ENCODE measurements around the gene FAT1.

FAT1 gene

GRCh38 chr4:186591651-186592050, 132.0 kb downstream of the FAT1 start:
- H3K9ac ChIP-seq (ENCODE audit: low read length), result no peak overlapping the region
- TF ChIP-seq CTCF (IDR thresholded peaks at IDR 0.05; ENCODE audit: low read length) (no peak), EZH2 (optimal IDR thresholded peaks at IDR 0.05; ENCODE audit: low read depth, low read length) (no peak), EZH2phosphoT487 (IDR thresholded peaks at IDR 0.05; ENCODE audit: low read length) (no peak)
- peaks cover 5% of the 10 kb centered on the region; the same call in 1 of the 2 replicates for H3K36me3 ChIP-seq (replicated peaks; ENCODE audit: insufficient read depth, low read length)

GRCh38 chr4:186588503-186588902, 135.2 kb downstream of the FAT1 start:
- Histone ChIP-seq H3K4me1 (ENCODE audit: low read length) (no peaks in the 10 kb centered on the region), H3K9me3 (replicated peaks; ENCODE audit: insufficient read depth, low read length) (no peaks in the 10 kb centered on the region), H2AFZ (ENCODE audit: low read length) (no peak overlapping the region), H3K27me3 (replicated peaks; ENCODE audit: insufficient read depth, low read length) (no peaks in the 10 kb centered on the region), H3F3A (ENCODE audit: insufficient read depth, low read length) (no peaks in the 10 kb centered on the region), H3K27ac (ENCODE audit: low read length) (no peak overlapping the region), H3K36me3 (replicated peaks; ENCODE audit: insufficient read depth, low read length) (no peaks in the 10 kb centered on the region), H3K79me2 (ENCODE audit: low read length) (no peaks in the 10 kb centered on the region), H3K9ac (ENCODE audit: low read length) (no peak overlapping the region), H3K4me3 (ENCODE audit: low read length) (no peak overlapping the region), H3K9me2 (replicated peaks; ENCODE audit: insufficient read depth, low read length) (no peaks in the 10 kb centered on the region), H3K4me2 (ENCODE audit: low read depth, low read length) (no peak overlapping the region), H4K20me1 (ENCODE audit: insufficient read depth, low read length) (peaks cover 4% of the 10 kb centered on the region; the same call in 1 of the 2 replicates)
- TF ChIP-seq EZH2 (optimal IDR thresholded peaks at IDR 0.05; ENCODE audit: low read depth, low read length) (no peak), CTCF (IDR thresholded peaks at IDR 0.05; ENCODE audit: low read length) (no peak), EZH2phosphoT487 (IDR thresholded peaks at IDR 0.05; ENCODE audit: low read length) (no peak)
- no peak for DNase-seq

More at GRCh38 chr4:186591651-186592050, 132.0 kb downstream of the FAT1 start:
- no peak overlapping the region for H2AFZ ChIP-seq (ENCODE audit: low read length)
- no peaks in the 10 kb centered on the region for H3K9me2 ChIP-seq (replicated peaks; ENCODE audit: insufficient read depth, low read length)
- H3K4me1 ChIP-seq (ENCODE audit: low read length), result no peaks in the 10 kb centered on the region
- H3K9me3 ChIP-seq (replicated peaks; ENCODE audit: insufficient read depth, low read length), result no peaks in the 10 kb centered on the region
- DNase-seq, result no peak
- H4K20me1 ChIP-seq (ENCODE audit: insufficient read depth, low read length), result peaks cover 4% of the 10 kb centered on the region; the same call in 1 of the 2 replicates
- no peaks in the 10 kb centered on the region for H3K79me2 ChIP-seq (ENCODE audit: low read length)
- H3K4me2 ChIP-seq (ENCODE audit: low read depth, low read length), result no peak overlapping the region
- H3F3A ChIP-seq (ENCODE audit: insufficient read depth, low read length), result no peaks in the 10 kb centered on the region
- no peaks in the 10 kb centered on the region for H3K27me3 ChIP-seq (replicated peaks; ENCODE audit: insufficient read depth, low read length)
- H3K4me3 ChIP-seq (ENCODE audit: low read length), result no peak overlapping the region
- H3K27ac ChIP-seq (ENCODE audit: low read length), result no peak overlapping the region

GRCh38 chr4:186587416-186588018, 136.1 kb downstream of the FAT1 start:
- no peak overlapping the region for H3K4me2 ChIP-seq (ENCODE audit: low read depth, low read length)
- no peaks in the 10 kb centered on the region for H3K79me2 ChIP-seq (ENCODE audit: low read length)
- no peaks in the 10 kb centered on the region for H3F3A ChIP-seq (ENCODE audit: insufficient read depth, low read length)
- H4K20me1 ChIP-seq (ENCODE audit: insufficient read depth, low read length), result no peaks in the 10 kb centered on the region
- H3K36me3 ChIP-seq (replicated peaks; ENCODE audit: insufficient read depth, low read length), result no peaks in the 10 kb centered on the region
- no peaks in the 10 kb centered on the region for H3K4me1 ChIP-seq (ENCODE audit: low read length)
- H3K9me2 ChIP-seq (replicated peaks; ENCODE audit: insufficient read depth, low read length), result no peaks in the 10 kb centered on the region
- no peak overlapping the region for H3K9ac ChIP-seq (ENCODE audit: low read length)
- no peak overlapping the region for H3K27ac ChIP-seq (ENCODE audit: low read length)
- H3K9me3 ChIP-seq (replicated peaks; ENCODE audit: insufficient read depth, low read length), result no peaks in the 10 kb centered on the region
- TF ChIP-seq EZH2 (optimal IDR thresholded peaks at IDR 0.05; ENCODE audit: low read depth, low read length) (no peak), CTCF (IDR thresholded peaks at IDR 0.05; ENCODE audit: low read length) (peak; percentile 72)
- no peak overlapping the region for H2AFZ ChIP-seq (ENCODE audit: low read length)
- DNase-seq, result peak; percentile 50
- no peak overlapping the region for H3K4me3 ChIP-seq (ENCODE audit: low read length)
- no peaks in the 10 kb centered on the region for H3K27me3 ChIP-seq (replicated peaks; ENCODE audit: insufficient read depth, low read length)
